GM18861 (cell line): ENCODE measurements around the gene PCID2.

ENCODE experiments used
- ATAC-seq: cut with Tn5 transposase; IDR thresholded peaks from one replicate; pipeline ENCODE4 v1.9.1; 2021; ENCODE audit not compliant: unreplicated experiment

The PCID2 gene

GRCh38 chr13:113150550-113151365 lies 57.7 kb downstream of the PCID2 start:
- no peak for ATAC-seq

GRCh38 chr13:113149711-113150549 lies 58.5 kb downstream of the PCID2 start:
- ATAC-seq: no peak

GRCh38 chr13:113148940-113149503 lies 59.4 kb downstream of the PCID2 start:
- ATAC-seq: no peak

GRCh38 chr13:113148407-113148806 lies 60.1 kb downstream of the PCID2 start:
- ATAC-seq: no peak

- no peak for ATAC-seq
These were observed 61.3 kb downstream of the PCID2 start for GRCh38 chr13:113147206-113147605.

GRCh38 chr13:113146750-113147149 lies 61.7 kb downstream of the PCID2 start:
- no peak for ATAC-seq

GRCh38 chr13:113145911-113146598 lies 62.4 kb downstream of the PCID2 start:
- no peak for ATAC-seq

GRCh38 chr13:113145496-113145895 lies 63.0 kb downstream of the PCID2 start:
- no peak for ATAC-seq

- no peak for ATAC-seq
These were observed 64.2 kb downstream of the PCID2 start for GRCh38 chr13:113144255-113144629.

GRCh38 chr13:113143466-113144254 lies 64.8 kb downstream of the PCID2 start:
- no peak for ATAC-seq

- ATAC-seq: no peak
These were observed 65.6 kb downstream of the PCID2 start for GRCh38 chr13:113142876-113143275.

- no peak for ATAC-seq
These were observed 66.9 kb downstream of the PCID2 start for GRCh38 chr13:113141601-113141970.

- no peak for ATAC-seq
These were observed 67.5 kb downstream of the PCID2 start for GRCh38 chr13:113140677-113141600.

GRCh38 chr13:113139577-113139976 lies 68.9 kb downstream of the PCID2 start:
- no peak for ATAC-seq

- no peak for ATAC-seq
These were observed 69.5 kb downstream of the PCID2 start for GRCh38 chr13:113138792-113139551.

- no peak for ATAC-seq
These were observed 70.7 kb downstream of the PCID2 start for GRCh38 chr13:113137691-113138298.

GRCh38 chr13:113135281-113135760 lies 73.1 kb downstream of the PCID2 start:
- ATAC-seq: no peak
